Neuron (in vitro differentiated cells): ENCODE data around the gene POU6F1.

Source experiments
- H2AFZ ChIP-seq: one replicate; pipeline ENCODE4 v1.6.1; 2013; ENCODE audit warnings: low read depth, mild to moderate bottlenecking, inconsistent platforms, low read length, moderate library complexity
- H3K27me3 ChIP-seq: one replicate; pipeline ENCODE4 v1.6.1; 2013; ENCODE audit warnings: low read length; ENCODE audit not compliant: insufficient read depth
- H3K36me3 ChIP-seq: one replicate; pipeline ENCODE4 v1.6.1; 2013; ENCODE audit warnings: low read length; ENCODE audit not compliant: insufficient read depth
- H3K4me1 ChIP-seq: one replicate; pipeline ENCODE4 v1.6.1; 2013; ENCODE audit warnings: low read length; ENCODE audit not compliant: insufficient read depth
- H3K4me3 ChIP-seq: 2 replicates; pipeline ENCODE4 v1.5.1; 2013; ENCODE audit warnings: mild to moderate bottlenecking, low read length, moderate library complexity
- H3K9me3 ChIP-seq: one replicate; pipeline ENCODE4 v1.6.1; 2013; ENCODE audit warnings: low read length

Gene POU6F1

GRCh38 chr12:51156245-51156765, 61.6 kb downstream of the POU6F1 start:
- H3K36me3 ChIP-seq = no peaks in the 10 kb centered on the region
- no peaks in the 10 kb centered on the region for H3K4me1 ChIP-seq
- H2AFZ ChIP-seq = no peak overlapping the region
- no peaks in the 10 kb centered on the region for H3K27me3 ChIP-seq
- no peak overlapping the region for H3K4me3 ChIP-seq
- no peaks in the 10 kb centered on the region for H3K9me3 ChIP-seq

- no peaks in the 10 kb centered on the region for H3K27me3 ChIP-seq
- H3K4me3 ChIP-seq = no peak overlapping the region
- no peaks in the 10 kb centered on the region for H3K9me3 ChIP-seq
- no peak overlapping the region for H2AFZ ChIP-seq
- H3K4me1 ChIP-seq = no peaks in the 10 kb centered on the region
- H3K36me3 ChIP-seq = no peaks in the 10 kb centered on the region
Measured at GRCh38 chr12:51152953-51153352, 64.9 kb downstream of the POU6F1 start.

- Histone ChIP-seq H3K9me3 (no peaks in the 10 kb centered on the region), H3K27me3 (no peaks in the 10 kb centered on the region), H3K36me3 (no peaks in the 10 kb centered on the region), H3K4me1 (no peaks in the 10 kb centered on the region), H2AFZ (no peak overlapping the region), H3K4me3 (no peak overlapping the region)
Measured at GRCh38 chr12:51150777-51151176, 67.1 kb downstream of the POU6F1 start.

GRCh38 chr12:51147309-51147708, 70.6 kb downstream of the POU6F1 start:
- H3K36me3 ChIP-seq = no peaks in the 10 kb centered on the region

GRCh38 chr12:51139292-51139844, 78.5 kb downstream of the POU6F1 start:
- no peak overlapping the region for H3K4me3 ChIP-seq
- no peaks in the 10 kb centered on the region for H3K36me3 ChIP-seq
- H3K4me1 ChIP-seq = no peaks in the 10 kb centered on the region
- H3K9me3 ChIP-seq = no peaks in the 10 kb centered on the region
- no peaks in the 10 kb centered on the region for H3K27me3 ChIP-seq
- no peak overlapping the region for H2AFZ ChIP-seq

More at GRCh38 chr12:51147309-51147708, 70.6 kb downstream of the POU6F1 start:
- Histone ChIP-seq H2AFZ (no peak overlapping the region), H3K9me3 (no peaks in the 10 kb centered on the region), H3K27me3 (no peaks in the 10 kb centered on the region), H3K4me1 (no peaks in the 10 kb centered on the region), H3K4me3 (no peak overlapping the region)
